ENCODE measurements around the gene JMJD1C. TPM values are rescaled to one million over a fixed set of nuclear protein-coding genes. Genes with fewer than 3 reads are reported as not detected.

The JMJD1C gene
- total RNA-seq, 2 experiments from 2014 or later, result 99.2 to 118 TPM

DNA sequence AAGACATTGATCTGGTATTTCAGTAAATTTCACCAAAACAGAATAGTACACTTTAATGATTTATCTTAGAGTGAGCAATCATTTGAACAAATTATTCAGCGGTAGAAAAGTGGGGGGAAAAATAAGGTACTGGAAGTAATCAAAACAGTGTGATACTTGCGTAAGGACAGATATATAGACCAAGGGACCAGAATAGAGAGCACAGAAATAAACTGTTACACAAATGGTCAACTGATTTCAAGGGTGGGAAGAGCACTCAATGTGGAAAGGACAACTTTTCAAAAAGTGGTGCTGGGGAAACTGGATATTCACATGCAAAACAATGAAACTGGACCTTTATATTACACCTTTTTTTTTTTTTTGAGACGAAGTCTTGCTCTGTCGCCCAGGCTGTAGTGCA, 212.7 kb downstream of the JMJD1C start:
- CTCF ChIA-PET (ENCODE audit: unreplicated experiment), result interaction anchor here (0.5 kb wide), 1 partner anchor 293 kb away, joined by 4 read pairs; no protein-coding TSS in a partner anchor

DNA sequence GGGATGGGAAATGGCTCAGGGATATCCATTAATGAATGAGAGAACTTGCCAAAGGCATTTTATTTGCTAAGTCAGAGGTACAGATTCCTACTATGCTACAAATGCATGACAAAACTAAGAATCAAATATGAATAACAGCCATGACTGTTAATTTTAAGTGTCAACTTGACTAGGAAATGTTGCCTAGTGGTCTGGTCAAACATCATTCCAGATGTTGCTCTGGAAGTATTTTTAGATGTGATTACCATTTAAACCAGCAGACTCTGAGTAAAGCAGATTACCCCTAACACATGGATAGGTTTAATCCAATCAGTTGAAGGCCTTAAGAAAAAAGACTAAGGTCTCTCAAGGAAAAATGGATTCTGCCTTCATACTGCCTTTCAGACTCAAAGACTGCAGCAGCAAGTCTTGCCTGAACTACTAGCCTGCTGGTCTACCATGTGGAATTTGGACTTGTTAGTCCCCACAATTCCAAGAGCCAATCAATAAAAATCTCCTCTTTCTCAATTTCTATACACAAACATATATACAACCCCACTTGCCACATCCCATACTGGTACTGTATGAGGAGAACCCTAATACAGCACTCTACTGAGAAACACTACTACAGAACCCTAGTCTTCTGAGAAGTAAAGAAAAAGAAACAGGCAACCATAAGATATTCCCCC, 213.5 kb downstream of the JMJD1C start:
- Histone ChIP-seq H3K36me3 (ENCODE audit: insufficient read depth, low read length) (peaks cover 86% of the 10 kb centered on the region), H3K79me2 (ENCODE audit: insufficient read depth, low read depth, low read length) (peaks cover 100% of the 10 kb centered on the region), H3K9me2 (ENCODE audit: insufficient read depth, low read length) (no peaks in the 10 kb centered on the region), H2AFZ (ENCODE audit: low read length) (no peak overlapping the region), H3K27ac (ENCODE audit: low read depth, low read length, poor library complexity, severe bottlenecking) (no peak overlapping the region), H3K9me3 (ENCODE audit: low read length) (no peaks in the 10 kb centered on the region), H3K4me2 (ENCODE audit: low read length) (no peak overlapping the region), H3K4me1 (ENCODE audit: insufficient read depth, low read length, poor library complexity, severe bottlenecking) (peaks cover 34% of the 10 kb centered on the region), H3K4me3 (ENCODE audit: low read depth, low read length, poor library complexity, severe bottlenecking) (no peak overlapping the region), H4K20me1 (ENCODE audit: insufficient read depth, low read length) (peaks cover 29% of the 10 kb centered on the region)
- DNase-seq (ENCODE audit: low spot score), result no peak
- intact Hi-C loops (cut with micrococcal nuclease; ENCODE audit: unreplicated experiment), result no loop called here
- no TSS peak for BruUV-seq (replicated peaks)
- TF ChIP-seq EZH2phosphoT487 (IDR thresholded peaks at IDR 0.05; ENCODE audit: borderline replicate concordance, low read depth, low read length), result no peak
- TF ChIP-seq, protein P1, sequence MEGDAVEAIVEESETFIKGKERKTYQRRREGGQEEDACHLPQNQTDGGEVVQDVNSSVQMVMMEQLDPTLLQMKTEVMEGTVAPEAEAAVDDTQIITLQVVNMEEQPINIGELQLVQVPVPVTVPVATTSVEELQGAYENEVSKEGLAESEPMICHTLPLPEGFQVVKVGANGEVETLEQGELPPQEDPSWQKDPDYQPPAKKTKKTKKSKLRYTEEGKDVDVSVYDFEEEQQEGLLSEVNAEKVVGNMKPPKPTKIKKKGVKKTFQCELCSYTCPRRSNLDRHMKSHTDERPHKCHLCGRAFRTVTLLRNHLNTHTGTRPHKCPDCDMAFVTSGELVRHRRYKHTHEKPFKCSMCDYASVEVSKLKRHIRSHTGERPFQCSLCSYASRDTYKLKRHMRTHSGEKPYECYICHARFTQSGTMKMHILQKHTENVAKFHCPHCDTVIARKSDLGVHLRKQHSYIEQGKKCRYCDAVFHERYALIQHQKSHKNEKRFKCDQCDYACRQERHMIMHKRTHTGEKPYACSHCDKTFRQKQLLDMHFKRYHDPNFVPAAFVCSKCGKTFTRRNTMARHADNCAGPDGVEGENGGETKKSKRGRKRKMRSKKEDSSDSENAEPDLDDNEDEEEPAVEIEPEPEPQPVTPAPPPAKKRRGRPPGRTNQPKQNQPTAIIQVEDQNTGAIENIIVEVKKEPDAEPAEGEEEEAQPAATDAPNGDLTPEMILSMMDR (conservative IDR thresholded peaks at IDR 0.05; ENCODE audit: low read length), result no peak
- CTCF ChIA-PET (ENCODE audit: unreplicated experiment), result interaction anchor here (0.5 kb wide), 1 partner anchor 294 kb away, joined by 4 read pairs; no protein-coding TSS in a partner anchor
- POLR2A ChIA-PET, result interaction anchor here (1.3 kb wide), 1 partner anchor 10 kb away, joined by 3 read pairs; no protein-coding TSS in a partner anchor

More for the DNA sequence above, 212.7 kb downstream of the JMJD1C start:
- Histone ChIP-seq H3K79me2 (ENCODE audit: insufficient read depth, low read depth, low read length) (peaks cover 100% of the 10 kb centered on the region), H3K9me2 (ENCODE audit: insufficient read depth, low read length) (no peaks in the 10 kb centered on the region), H3K4me3 (ENCODE audit: low read depth, low read length, poor library complexity, severe bottlenecking) (no peak overlapping the region), H2AFZ (ENCODE audit: low read length) (no peak overlapping the region), H3K4me2 (ENCODE audit: low read length) (no peak overlapping the region), H3K9me3 (ENCODE audit: low read length) (no peaks in the 10 kb centered on the region), H3K4me1 (ENCODE audit: insufficient read depth, low read length, poor library complexity, severe bottlenecking) (peaks cover 42% of the 10 kb centered on the region), H4K20me1 (ENCODE audit: insufficient read depth, low read length) (peaks cover 31% of the 10 kb centered on the region), H3K36me3 (ENCODE audit: insufficient read depth, low read length) (peaks cover 86% of the 10 kb centered on the region), H3K27ac (ENCODE audit: low read depth, low read length, poor library complexity, severe bottlenecking) (no peak overlapping the region)
- no peak for DNase-seq (ENCODE audit: low spot score)
- no TSS peak for BruUV-seq (replicated peaks)
- POLR2A ChIA-PET, result no interaction called here
- intact Hi-C loops (cut with micrococcal nuclease; ENCODE audit: unreplicated experiment), result no loop called here
- TF ChIP-seq EZH2phosphoT487 (IDR thresholded peaks at IDR 0.05; ENCODE audit: borderline replicate concordance, low read depth, low read length), result no peak
- TF ChIP-seq, protein P1 (conservative IDR thresholded peaks at IDR 0.05; ENCODE audit: low read length), result no peak

DNA sequence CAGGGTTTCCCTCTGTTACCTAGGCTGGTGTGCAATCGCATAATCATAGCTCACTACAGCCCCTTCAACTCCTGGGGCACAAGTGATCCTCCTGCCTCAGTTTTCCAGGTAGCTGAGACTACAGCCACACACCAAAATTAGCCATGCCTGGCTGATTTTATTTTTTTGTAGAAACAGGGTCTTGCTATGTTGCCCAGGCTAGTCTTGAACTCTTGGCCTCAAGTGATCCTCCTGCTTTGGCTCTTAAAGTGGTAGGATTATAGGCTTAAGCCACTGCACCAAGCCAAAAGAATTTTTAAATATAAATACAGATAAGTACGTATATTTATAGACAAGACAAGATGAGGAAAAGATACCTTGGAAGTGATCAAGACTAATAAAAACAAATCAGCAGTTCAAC, 215.7 kb downstream of the JMJD1C start:
- Histone ChIP-seq H4K20me1 (ENCODE audit: insufficient read depth, low read length) (peaks cover 15% of the 10 kb centered on the region; the same call in 1 of the 2 replicates), H3K36me3 (ENCODE audit: insufficient read depth, low read length) (peaks cover 88% of the 10 kb centered on the region), H3K9me3 (ENCODE audit: low read length) (peaks cover 14% of the 10 kb centered on the region; the same call in 1 of the 2 replicates), H3K4me1 (ENCODE audit: insufficient read depth, low read length, poor library complexity, severe bottlenecking) (peaks cover 12% of the 10 kb centered on the region), H3K4me3 (ENCODE audit: low read depth, low read length, poor library complexity, severe bottlenecking) (no peak overlapping the region), H3K27ac (ENCODE audit: low read depth, low read length, poor library complexity, severe bottlenecking) (no peak overlapping the region), H3K9me2 (ENCODE audit: insufficient read depth, low read length) (no peaks in the 10 kb centered on the region), H3K4me2 (ENCODE audit: low read length) (no peak overlapping the region), H2AFZ (ENCODE audit: low read length) (no peak overlapping the region), H3K79me2 (ENCODE audit: insufficient read depth, low read depth, low read length) (peaks cover 100% of the 10 kb centered on the region)
- CTCF ChIA-PET (ENCODE audit: unreplicated experiment), result no interaction called here
- POLR2A ChIA-PET, result interaction anchor here (0.5 kb wide), 1 partner anchor 18 kb away, joined by 5 read pairs; no protein-coding TSS in a partner anchor
- intact Hi-C loops (cut with micrococcal nuclease; ENCODE audit: unreplicated experiment), result no loop called here
- no peak for TF ChIP-seq EZH2phosphoT487 (IDR thresholded peaks at IDR 0.05; ENCODE audit: borderline replicate concordance, low read depth, low read length)
- TF ChIP-seq, protein P1 (conservative IDR thresholded peaks at IDR 0.05; ENCODE audit: low read length), result no peak
- DNase-seq (ENCODE audit: low spot score), result no peak
- BruUV-seq (replicated peaks), result no TSS peak
